DOHH2 (cell line): Measurements from ENCODE around the gene PLCB4.

ENCODE experiments used
- CTCF ChIP-seq: fragments of 200-600 bp; sonication (generic); IDR thresholded peaks from one replicate; pipeline ENCODE4 v1.5.1; 2014; ENCODE audit warnings: antibody characterized with exemption, mild to moderate bottlenecking, low read depth, low read length; ENCODE audit not compliant: poor library complexity, severe bottlenecking
- EZH2phosphoT487 ChIP-seq: fragments of 200-600 bp; sonication (generic); IDR thresholded peaks from 2 replicates; pipeline ENCODE4 v1.6.1; 2017; ENCODE audit warnings: borderline replicate concordance, mild to moderate bottlenecking, antibody characterized with exemption, low read length, moderate library complexity, mixed read lengths

GRCh38 chr20:9331707-9332435 is 263.0 kb downstream of the PLCB4 start:
- TF ChIP-seq CTCF (no peak), EZH2phosphoT487 (no peak)
